ENCODE measurements around the gene VILL. TPM values are rescaled to one million over a fixed set of nuclear protein-coding genes. Genes with fewer than 3 reads are reported as not detected.

VILL gene
- total RNA-seq, 1 experiment from 2014 or later, result 2.9 TPM

GRCh38 chr3:37974121-37975083 lies 16.2 kb upstream of the VILL start:
- ChIA-PET POLR2A (ENCODE audit: low non-redundant PET) (no interaction called here), CTCF (no interaction called here)
- Histone ChIP-seq H3K9me3 (ENCODE audit: low read depth, low read length, poor library complexity, severe bottlenecking) (no peaks in the 10 kb centered on the region), H3K4me1 (ENCODE audit: insufficient read depth, low read length, poor library complexity, severe bottlenecking) (no peaks in the 10 kb centered on the region), H3K4me3 (ENCODE audit: low read depth, low read length, poor library complexity, severe bottlenecking) (no peak overlapping the region), H3K27ac (ENCODE audit: low read depth, low read length, poor library complexity, severe bottlenecking) (no peak overlapping the region), H3K36me3 (ENCODE audit: insufficient read depth, low read length, poor library complexity, severe bottlenecking) (no peaks in the 10 kb centered on the region), H3K27me3 (replicated peaks; ENCODE audit: insufficient read depth, low read depth, low read length, poor library complexity) (no peaks in the 10 kb centered on the region)
- TF ChIP-seq CTCF (conservative IDR thresholded peaks at IDR 0.05; ENCODE audit: low read depth, low read length), result peak; percentile 67
- no peak for TF ChIP-seq EZH2 (IDR thresholded peaks at IDR 0.05; ENCODE audit: borderline replicate concordance, low read depth, low read length, poor library complexity, severe bottlenecking)
- intact Hi-C loops (cut with micrococcal nuclease; ENCODE audit: unreplicated experiment), result loop anchor here (1.0 kb wide), 1 partner anchor 119 kb away; no protein-coding TSS in a partner anchor
- peak; percentile 43 for DNase-seq (ENCODE audit: low spot score)
- no TSS peak for BruUV-seq (replicated peaks)

- DNase-seq (ENCODE audit: low spot score), result no peak
- ChIA-PET POLR2A (ENCODE audit: low non-redundant PET) (interaction anchor here (0.6 kb wide), 1 partner anchor 244 kb away, joined by 3 read pairs; no protein-coding TSS in a partner anchor), CTCF (no interaction called here)
- no TSS peak for BruUV-seq (replicated peaks)
- H3K27me3 ChIP-seq (replicated peaks; ENCODE audit: insufficient read depth, low read depth, low read length, poor library complexity), result no peaks in the 10 kb centered on the region
- no peaks in the 10 kb centered on the region for H3K4me1 ChIP-seq (ENCODE audit: insufficient read depth, low read length, poor library complexity, severe bottlenecking)
- H3K9me3 ChIP-seq (ENCODE audit: low read depth, low read length, poor library complexity, severe bottlenecking), result no peaks in the 10 kb centered on the region
- no peak overlapping the region for H3K27ac ChIP-seq (ENCODE audit: low read depth, low read length, poor library complexity, severe bottlenecking)
- intact Hi-C loops (cut with micrococcal nuclease; ENCODE audit: unreplicated experiment), result no loop called here
- no peaks in the 10 kb centered on the region for H3K36me3 ChIP-seq (ENCODE audit: insufficient read depth, low read length, poor library complexity, severe bottlenecking)
- TF ChIP-seq EZH2 (IDR thresholded peaks at IDR 0.05; ENCODE audit: borderline replicate concordance, low read depth, low read length, poor library complexity, severe bottlenecking) (no peak), CTCF (conservative IDR thresholded peaks at IDR 0.05; ENCODE audit: low read depth, low read length) (no peak)
- H3K4me3 ChIP-seq (ENCODE audit: low read depth, low read length, poor library complexity, severe bottlenecking), result no peak overlapping the region
These were observed 10.8 kb upstream of the VILL start for GRCh38 chr3:37979541-37980461.
